Spinal cord (tissue), 10 donors: ENCODE results near the gene ARHGEF28. TPM values are rescaled to one million over a fixed set of nuclear protein-coding genes. Genes with fewer than 3 reads are reported as not detected.

Experiments used
- DNase-seq, 6 donors: peaks; one replicate each; pipeline versions ENCODE4 v3.0.0 to v3.0.0-alpha.2; 2013 to 2015; ENCODE audit warnings: low spot score in 6 of 6, low read depth in 4 of 6
- H3K27ac ChIP-seq: one replicate; pipeline ENCODE4 v1.5.1; 2013; ENCODE audit warnings: low read depth, low read length, control low read depth
- H3K27me3 ChIP-seq: one replicate; pipeline ENCODE4 v1.6.1; 2013; ENCODE audit warnings: low read length; ENCODE audit not compliant: control insufficient read depth, insufficient read depth
- H3K36me3 ChIP-seq: one replicate; pipeline ENCODE4 v1.6.1; 2013; ENCODE audit warnings: low read length; ENCODE audit not compliant: control insufficient read depth, insufficient read depth
- H3K4me1 ChIP-seq: one replicate; pipeline ENCODE4 v1.6.1; 2013; ENCODE audit warnings: low read length; ENCODE audit not compliant: control insufficient read depth, insufficient read depth
- H3K4me3 ChIP-seq: one replicate; pipeline ENCODE4 v1.5.1; 2013; ENCODE audit warnings: low read depth, low read length, control low read depth
- H3K9me3 ChIP-seq: one replicate; pipeline ENCODE4 v1.6.1; 2013; ENCODE audit warnings: low read length; ENCODE audit not compliant: control insufficient read depth, insufficient read depth
- WGBS: methylation state at CpG from one replicate; pipeline ENCODE4 v1.1.5; 2013; ENCODE audit warnings: missing lambda C conversion rate; ENCODE audit not compliant: insufficient coverage; 5-methylcytosine and 5-hydroxymethylcytosine counted together
- polyA plus RNA-seq, 2 donors: library from polyadenylated mRNA; unstranded; fragments of 120-200 nt; gene quantifications; one replicate each; pipeline ENCODE4 v1.2.1, GENCODE V29; 2013; ENCODE audit not compliant: insufficient read length in 2 of 2
- total RNA-seq, 2 donors: library from RNA; depleted of rRNA in 1 of 2; stranded (reverse); fragments of 120-200 nt in 1 of 2; fragments of >200 nt in 1 of 2; gene quantifications; one replicate each; pipeline versions ENCODE4 v1.2.3 to v1.2.4, GENCODE V29; 2013 to 2014
- donor health status: healthy.

Gene ARHGEF28
- total and polyA plus RNA-seq, 4 donors = 13.6 to 25.7 (median 14.3) TPM

DNA sequence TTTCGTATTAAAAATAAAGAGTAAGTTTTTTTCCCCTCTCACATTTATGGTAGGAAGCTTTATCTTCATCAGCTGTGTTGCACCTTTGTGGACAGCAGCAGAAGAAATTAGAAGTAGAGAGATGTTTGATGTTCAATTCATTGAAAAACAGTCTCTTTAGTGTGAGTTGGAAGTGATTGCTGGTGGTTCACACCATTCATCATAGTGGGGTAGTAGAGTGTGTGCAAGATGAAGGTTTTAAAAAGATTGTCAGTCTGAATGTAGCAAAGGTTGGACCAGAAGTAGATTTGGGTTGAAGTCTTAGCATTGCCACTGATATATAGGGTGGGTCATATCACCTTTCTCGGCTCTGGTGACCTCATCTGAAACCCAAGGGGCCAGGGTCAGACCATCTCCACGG is 10.4 kb downstream of the ARHGEF28 start:
- no peak for DNase-seq
- Histone ChIP-seq H3K9me3 (no peaks in the 10 kb centered on the region), H3K4me3 (no peak overlapping the region), H3K27me3 (peaks cover 2% of the 10 kb centered on the region), H3K4me1 (no peaks in the 10 kb centered on the region), H3K27ac (no peak overlapping the region), H3K36me3 (no peaks in the 10 kb centered on the region)
- 83% methylated on average over 1 of the region's 3 CpGs for WGBS

DNA sequence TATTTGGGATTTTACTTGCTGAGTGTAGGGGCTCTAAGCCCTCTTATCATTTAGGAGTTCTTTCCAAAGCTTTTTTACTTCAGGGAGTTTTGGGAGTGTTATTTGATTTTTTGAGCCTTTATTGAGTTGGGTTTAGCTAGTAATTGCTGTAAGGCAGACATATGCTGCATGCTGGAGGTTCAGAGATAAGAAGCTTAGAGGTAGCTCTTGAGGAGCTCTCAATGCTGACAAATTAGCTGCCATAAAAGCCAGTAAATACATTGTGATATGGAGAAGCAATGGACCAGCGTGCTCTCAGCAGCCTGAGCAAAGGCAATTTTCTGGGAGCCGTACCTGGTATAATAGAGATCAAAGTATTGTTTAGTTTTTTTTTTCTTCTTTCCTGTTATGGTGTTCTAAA is 11.6 kb downstream of the ARHGEF28 start:
- H3K27ac ChIP-seq = no peak overlapping the region
- H3K36me3 ChIP-seq = no peaks in the 10 kb centered on the region
- peak in 2 of 6 donors; percentile 8 to 35 for DNase-seq
- H3K4me3 ChIP-seq = no peak overlapping the region
- peaks cover 2% of the 10 kb centered on the region for H3K27me3 ChIP-seq
- H3K9me3 ChIP-seq = no peaks in the 10 kb centered on the region
- H3K4me1 ChIP-seq = no peaks in the 10 kb centered on the region
- no CpG with 5 or more reads among the region's 2 CpGs for WGBS

GRCh38 chr5:73638344-73639095 is 12.5 kb downstream of the ARHGEF28 start:
- Histone ChIP-seq H3K36me3 (no peaks in the 10 kb centered on the region), H3K4me1 (no peaks in the 10 kb centered on the region), H3K4me3 (no peak overlapping the region), H3K27ac (no peak overlapping the region), H3K27me3 (no peaks in the 10 kb centered on the region), H3K9me3 (no peaks in the 10 kb centered on the region)
- WGBS = no CpG with 5 or more reads among the region's 4 CpGs
- DNase-seq = no peak

DNA sequence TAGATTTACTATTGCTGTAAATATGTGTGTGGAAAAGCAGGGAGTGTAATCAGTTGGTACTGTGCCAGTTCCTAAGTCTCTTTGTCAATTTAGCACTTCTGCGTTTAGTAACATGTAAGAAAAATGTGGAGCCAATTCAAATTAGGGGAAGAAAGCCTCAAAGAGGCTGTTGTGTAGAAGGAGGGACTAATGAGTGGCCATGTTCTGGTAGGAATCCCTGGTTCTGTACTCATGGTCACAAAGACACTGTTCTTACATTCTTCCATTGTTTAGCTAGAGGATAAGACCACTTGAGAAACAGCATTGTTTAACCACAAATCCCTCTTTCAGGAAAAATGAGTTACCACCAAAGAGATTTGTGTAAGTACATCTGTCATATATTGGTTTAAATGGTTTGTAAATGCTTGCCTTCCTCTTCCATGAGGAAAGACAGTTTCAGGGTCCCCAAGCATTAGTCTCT is 14.9 kb downstream of the ARHGEF28 start:
- Histone ChIP-seq H3K4me1 (no peaks in the 10 kb centered on the region), H3K4me3 (no peak overlapping the region)
- DNase-seq = peak in 1 of 6 donors; percentile 29

GRCh38 chr5:73641811-73642210 is 15.8 kb downstream of the ARHGEF28 start:
- Histone ChIP-seq H3K9me3 (no peaks in the 10 kb centered on the region), H3K27ac (no peak overlapping the region), H3K4me3 (no peak overlapping the region), H3K36me3 (no peaks in the 10 kb centered on the region), H3K27me3 (no peaks in the 10 kb centered on the region), H3K4me1 (no peaks in the 10 kb centered on the region)
- no peak for DNase-seq
- WGBS = no CpG with 5 or more reads among the region's 5 CpGs

More for the DNA sequence above, 14.9 kb downstream of the ARHGEF28 start:
- no peaks in the 10 kb centered on the region for H3K9me3 ChIP-seq
- H3K27ac ChIP-seq = no peak overlapping the region
- no peaks in the 10 kb centered on the region for H3K36me3 ChIP-seq
- H3K27me3 ChIP-seq = no peaks in the 10 kb centered on the region
- no CpG with 5 or more reads among the region's 1 CpG for WGBS

DNA sequence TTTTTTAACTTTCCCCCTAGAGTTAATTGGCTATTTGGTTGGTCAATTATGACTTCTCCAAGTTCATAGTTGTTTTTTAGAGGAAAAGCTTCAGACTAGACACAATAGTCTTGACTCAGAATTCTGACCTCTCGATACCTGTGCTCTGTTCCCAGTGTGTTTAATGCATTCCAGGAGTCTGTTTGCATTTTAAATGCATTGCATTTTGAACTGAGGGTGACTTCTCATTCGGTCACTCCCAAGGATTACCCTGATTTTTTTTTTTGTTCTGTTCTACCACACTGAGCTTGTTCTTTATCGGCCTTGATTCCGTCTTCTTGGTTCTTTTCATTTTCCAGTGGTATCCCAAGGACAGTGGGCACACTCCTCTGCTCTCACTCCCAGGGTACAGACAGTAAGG is 16.3 kb downstream of the ARHGEF28 start:
- no peak overlapping the region for H3K4me3 ChIP-seq
- WGBS = no CpG with 5 or more reads among the region's 4 CpGs
- H3K4me1 ChIP-seq = no peaks in the 10 kb centered on the region
- no peak overlapping the region for H3K27ac ChIP-seq
- H3K9me3 ChIP-seq = no peaks in the 10 kb centered on the region
- DNase-seq = no peak
- no peaks in the 10 kb centered on the region for H3K36me3 ChIP-seq
- no peaks in the 10 kb centered on the region for H3K27me3 ChIP-seq

DNA sequence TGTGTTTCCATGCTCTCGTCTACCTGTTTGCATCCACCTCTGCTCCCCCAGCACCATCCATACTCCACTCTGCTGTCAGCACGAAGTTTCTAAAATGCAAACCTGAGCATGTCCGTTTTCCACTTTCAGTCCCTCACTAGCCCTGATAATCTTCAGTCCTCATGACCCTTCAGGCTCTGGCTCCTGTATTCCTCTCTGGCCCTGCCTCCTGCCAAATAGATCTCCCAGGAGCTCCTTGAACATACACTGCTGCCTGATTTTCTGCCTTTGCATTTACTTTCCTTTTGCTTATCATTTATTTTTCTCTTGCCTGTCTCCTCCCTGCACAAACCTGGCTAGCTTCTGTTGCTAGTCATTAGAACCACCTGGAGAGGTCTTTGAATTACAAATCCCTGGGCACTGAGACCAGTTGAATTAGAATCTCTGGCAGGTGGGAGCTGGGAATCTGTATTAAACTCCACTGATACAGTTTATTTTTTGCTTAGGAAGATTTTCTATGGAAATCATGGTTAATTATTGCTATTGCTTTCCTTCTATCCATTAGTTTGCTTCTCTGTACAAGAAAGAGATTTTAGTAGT is 18.5 kb downstream of the ARHGEF28 start:
- no peak for DNase-seq
- Histone ChIP-seq H3K9me3 (no peaks in the 10 kb centered on the region), H3K4me1 (no peaks in the 10 kb centered on the region), H3K4me3 (no peak overlapping the region), H3K27ac (no peak overlapping the region), H3K36me3 (no peaks in the 10 kb centered on the region), H3K27me3 (no peaks in the 10 kb centered on the region)
- 36% methylated on average over 2 of the region's 3 CpGs for WGBS

- no peak overlapping the region for H3K4me3 ChIP-seq
- H3K9me3 ChIP-seq = no peaks in the 10 kb centered on the region
- no peak for DNase-seq
- no peak overlapping the region for H3K27ac ChIP-seq
- H3K4me1 ChIP-seq = peaks cover 3% of the 10 kb centered on the region
- H3K36me3 ChIP-seq = no peaks in the 10 kb centered on the region
- H3K27me3 ChIP-seq = no peaks in the 10 kb centered on the region
Measured at GRCh38 chr5:73647721-73648120, 21.7 kb downstream of the ARHGEF28 start.

GRCh38 chr5:73648515-73648914 is 22.5 kb downstream of the ARHGEF28 start:
- no peaks in the 10 kb centered on the region for H3K36me3 ChIP-seq
- DNase-seq = no peak
- WGBS = no CpG with 5 or more reads among the region's 1 CpG

GRCh38 chr5:73649926-73650325 is 23.9 kb downstream of the ARHGEF28 start:
- no peak overlapping the region for H3K4me3 ChIP-seq
- no peak for DNase-seq
- no CpG with 5 or more reads among the region's 3 CpGs for WGBS

More at GRCh38 chr5:73648515-73648914, 22.5 kb downstream of the ARHGEF28 start:
- H3K4me3 ChIP-seq = no peak overlapping the region
- H3K27ac ChIP-seq = no peak overlapping the region
- no peaks in the 10 kb centered on the region for H3K27me3 ChIP-seq
- H3K4me1 ChIP-seq = peaks cover 4% of the 10 kb centered on the region
- H3K9me3 ChIP-seq = no peaks in the 10 kb centered on the region

More at GRCh38 chr5:73649926-73650325, 23.9 kb downstream of the ARHGEF28 start:
- no peaks in the 10 kb centered on the region for H3K9me3 ChIP-seq
- H3K4me1 ChIP-seq = peaks cover 13% of the 10 kb centered on the region
- H3K36me3 ChIP-seq = no peaks in the 10 kb centered on the region
- no peak overlapping the region for H3K27ac ChIP-seq
- no peaks in the 10 kb centered on the region for H3K27me3 ChIP-seq
